ENCODE results near the gene LNX2.

Gene LNX2

GRCh38 chr13:27605099-27605498 lies 15.2 kb downstream of the LNX2 start:
- DNase-seq, result no peak

GRCh38 chr13:27601803-27602202 lies 18.5 kb downstream of the LNX2 start:
- no peak for DNase-seq

GRCh38 chr13:27601208-27601607 lies 19.1 kb downstream of the LNX2 start:
- DNase-seq, result no peak

- no peak for DNase-seq
Measured at GRCh38 chr13:27600711-27601110, 19.6 kb downstream of the LNX2 start.

GRCh38 chr13:27599845-27600553 lies 20.3 kb downstream of the LNX2 start:
- DNase-seq, result no peak

- DNase-seq, result no peak
Measured at GRCh38 chr13:27599096-27599495, 21.2 kb downstream of the LNX2 start.

- no peak for DNase-seq
Measured at GRCh38 chr13:27595055-27595811, 25.1 kb downstream of the LNX2 start.

GRCh38 chr13:27593267-27593666 lies 27.1 kb downstream of the LNX2 start:
- DNase-seq, result no peak

GRCh38 chr13:27592865-27593264 lies 27.5 kb downstream of the LNX2 start:
- DNase-seq, result no peak

- DNase-seq, result no peak
Measured at GRCh38 chr13:27588405-27588804, 31.9 kb downstream of the LNX2 start.

- DNase-seq, result no peak
Measured at GRCh38 chr13:27587095-27587746, 33.1 kb downstream of the LNX2 start.

GRCh38 chr13:27583645-27584044 lies 36.7 kb downstream of the LNX2 start:
- DNase-seq, result no peak

- DNase-seq, result no peak
Measured at GRCh38 chr13:27578121-27579030, 42.0 kb downstream of the LNX2 start.

- no peak for DNase-seq
Measured at GRCh38 chr13:27574661-27575060, 45.7 kb downstream of the LNX2 start.

GRCh38 chr13:27573265-27573664 lies 47.1 kb downstream of the LNX2 start:
- DNase-seq, result no peak

- no peak for DNase-seq
Measured at GRCh38 chr13:27572234-27572901, 48.0 kb downstream of the LNX2 start.

- no peak for DNase-seq
Measured at GRCh38 chr13:27570906-27571305, 49.4 kb downstream of the LNX2 start.

GRCh38 chr13:27569405-27569804 lies 50.9 kb downstream of the LNX2 start:
- DNase-seq, result no peak

- no peak for DNase-seq
Measured at GRCh38 chr13:27565818-27566217, 54.5 kb downstream of the LNX2 start.

GRCh38 chr13:27562457-27562856 lies 57.9 kb downstream of the LNX2 start:
- DNase-seq, result no peak

GRCh38 chr13:27559719-27560118 lies 60.6 kb downstream of the LNX2 start:
- DNase-seq, result no peak

GRCh38 chr13:27556109-27556508 lies 64.2 kb downstream of the LNX2 start:
- DNase-seq, result no peak
